GM21619 (cell line): ENCODE results near the gene ANKRD33B.
A peak's percentile ranks its signal among the peaks of the same experiment; 100 is the strongest.
"Not testable (repeated sequence)": the region's sequence is repeated elsewhere in the genome, so short reads cannot be mapped to it uniquely, and the experiment has no call there.

Source experiments
- ATAC-seq: cut with Tn5 transposase; IDR thresholded peaks from one replicate; pipeline ENCODE4 v1.9.1; 2021; ENCODE audit not compliant: unreplicated experiment

Gene ANKRD33B

GRCh38 chr5:10633271-10634049 lies 69.6 kb downstream of the ANKRD33B start:
- no peak for ATAC-seq

GRCh38 chr5:10634050-10634449 lies 70.2 kb downstream of the ANKRD33B start:
- no peak for ATAC-seq

DNA sequence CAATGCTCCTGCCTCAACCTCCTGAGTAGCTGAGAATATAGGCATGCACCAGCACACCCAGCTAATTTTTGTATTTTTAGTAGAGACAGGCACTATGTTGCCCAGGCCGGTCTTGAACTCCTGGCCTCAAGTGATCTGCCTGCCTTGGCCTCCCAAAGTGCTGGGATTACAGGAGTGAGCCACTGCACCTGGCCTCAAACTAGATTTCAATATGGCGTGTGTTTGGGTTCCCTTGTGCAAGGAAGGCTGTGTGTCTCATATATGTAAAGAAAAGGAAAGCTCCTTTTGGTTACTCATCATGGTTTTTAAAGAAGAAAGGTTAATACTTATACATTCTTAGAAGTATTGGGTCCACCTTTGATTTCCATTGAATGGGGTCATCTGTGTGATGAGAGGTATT lies 70.7 kb downstream of the ANKRD33B start:
- no peak for ATAC-seq

DNA sequence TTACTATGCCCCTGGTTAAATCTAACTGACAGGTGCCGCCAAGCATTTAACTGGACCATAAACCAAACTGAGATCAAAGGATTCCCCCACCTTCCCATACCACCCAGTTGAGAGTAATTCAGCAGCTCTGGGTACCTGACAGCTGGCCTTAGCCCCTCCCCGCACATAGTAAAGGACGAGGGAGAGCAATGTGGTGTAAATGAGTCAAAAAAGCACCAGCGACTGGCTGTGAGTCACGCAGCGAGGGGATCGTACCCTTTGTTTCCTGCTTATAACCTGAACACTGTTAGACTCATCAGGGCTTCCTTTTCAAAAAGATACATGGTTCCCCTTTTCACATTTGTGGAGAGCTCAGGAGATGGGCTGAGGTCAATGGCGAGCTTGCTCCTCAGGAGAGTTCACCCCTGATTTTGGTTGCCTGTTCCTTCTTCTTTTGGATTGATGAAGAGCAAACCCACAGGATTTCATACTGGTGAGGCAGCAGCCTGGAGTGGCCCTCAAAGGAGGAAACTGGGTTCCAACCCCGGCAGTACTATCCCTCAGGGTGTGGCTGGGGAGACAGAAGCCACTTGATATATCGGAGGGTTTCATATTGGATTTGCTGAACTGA lies 71.5 kb downstream of the ANKRD33B start:
- peak; percentile 59 for ATAC-seq

GRCh38 chr5:10635867-10636350 lies 72.0 kb downstream of the ANKRD33B start:
- ATAC-seq: no peak

DNA sequence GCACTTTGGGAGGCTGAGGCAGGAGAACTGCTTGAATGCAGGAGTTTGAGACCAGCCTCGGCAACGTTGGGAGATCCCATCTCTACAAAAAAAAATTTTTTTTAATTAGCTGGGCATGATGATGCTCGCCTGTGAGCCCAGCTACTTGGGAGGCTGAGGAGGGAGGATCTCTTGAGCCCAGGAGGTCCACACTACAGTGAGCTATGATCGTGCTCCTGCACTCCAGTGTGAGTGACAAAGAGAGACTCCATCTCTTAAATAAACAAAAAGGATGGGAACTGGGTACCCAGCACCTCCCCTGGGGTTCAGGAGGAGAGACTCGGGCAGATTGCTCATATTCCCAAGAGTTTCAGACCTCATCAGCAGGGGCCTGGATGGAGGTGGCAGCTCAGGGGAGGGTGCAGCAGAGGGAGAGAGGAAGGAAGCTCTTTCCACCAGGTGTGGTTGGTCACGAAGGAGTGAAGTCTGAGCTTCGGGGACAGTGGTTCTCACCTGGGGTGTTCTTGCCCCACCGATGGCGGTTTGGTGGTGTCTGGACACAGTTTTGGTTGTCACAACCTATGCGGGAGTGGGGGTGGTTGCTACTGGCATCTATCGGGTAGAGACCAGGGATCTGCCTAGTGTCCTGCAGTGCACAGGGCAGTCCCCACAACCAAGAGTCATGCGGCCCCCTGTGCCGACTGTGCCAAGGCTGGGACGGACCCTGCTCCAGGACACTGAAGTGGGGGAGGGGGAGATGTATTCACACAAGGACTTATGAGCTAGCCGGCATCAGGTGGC lies 72.7 kb downstream of the ANKRD33B start:
- no peak for ATAC-seq

DNA sequence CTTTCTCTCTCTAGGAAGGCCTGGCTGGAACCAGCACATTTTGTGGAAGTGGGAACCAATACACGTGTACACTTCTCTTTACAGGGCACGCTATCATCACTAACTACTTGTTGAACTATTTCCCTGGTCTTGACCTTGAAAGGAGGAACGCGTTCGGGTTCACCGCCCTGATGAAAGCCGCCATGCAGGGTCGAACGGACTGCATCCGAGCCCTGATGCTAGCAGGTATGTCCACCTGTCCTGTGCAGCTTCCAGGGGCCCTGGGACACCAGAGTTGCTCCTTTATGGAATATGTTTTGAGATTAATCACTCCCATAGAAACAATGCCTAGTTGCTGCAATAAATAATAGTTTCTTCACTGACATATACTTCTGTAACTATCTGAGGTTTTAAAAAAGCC lies 74.1 kb downstream of the ANKRD33B start:
- ATAC-seq: no peak

DNA sequence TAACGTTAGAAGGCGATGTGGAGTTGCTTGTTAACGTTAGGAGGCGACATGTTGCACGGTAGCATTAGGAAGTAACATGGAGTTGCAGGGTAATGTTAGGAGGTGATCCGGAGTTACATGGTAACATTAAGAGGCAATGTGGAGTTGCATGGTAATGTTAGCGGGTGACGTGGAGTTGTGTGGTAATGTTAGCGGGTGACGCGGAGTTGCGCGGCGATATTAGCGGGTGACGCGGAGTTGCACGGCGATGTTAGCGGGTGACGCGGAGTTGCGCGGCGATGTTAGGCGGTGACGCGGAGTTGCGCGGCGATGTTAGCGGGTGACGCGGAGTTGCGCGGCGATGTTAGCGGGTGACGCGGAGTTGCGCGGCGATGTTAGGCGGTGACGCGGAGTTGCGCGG lies 74.9 kb downstream of the ANKRD33B start:
- not testable (repeated sequence) for ATAC-seq

DNA sequence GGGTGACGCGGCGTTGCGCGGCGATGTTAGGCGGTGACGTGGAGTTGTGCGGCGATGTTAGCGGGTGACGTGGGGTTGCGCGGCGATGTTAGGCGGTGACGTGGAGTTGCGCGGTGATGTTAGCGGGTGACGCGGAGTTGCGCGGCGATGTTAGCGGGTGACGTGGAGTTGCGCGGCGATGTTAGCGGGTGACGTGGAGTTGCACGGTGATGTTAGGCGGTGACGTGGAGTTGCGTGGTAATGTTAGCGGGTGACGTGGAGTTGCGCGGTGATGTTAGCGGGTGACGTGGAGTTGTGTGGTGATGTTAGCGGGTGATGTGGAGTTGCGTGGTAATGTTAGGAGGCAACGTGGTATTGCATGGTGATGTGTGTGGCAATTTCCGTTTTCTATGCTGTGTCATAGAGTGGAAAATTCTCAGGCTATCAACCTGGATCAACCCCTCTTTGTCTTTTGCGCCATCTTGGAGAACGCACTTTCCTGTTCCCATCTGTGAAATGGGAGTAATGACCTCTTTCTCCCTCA lies 76.0 kb downstream of the ANKRD33B start:
- ATAC-seq: no peak

DNA sequence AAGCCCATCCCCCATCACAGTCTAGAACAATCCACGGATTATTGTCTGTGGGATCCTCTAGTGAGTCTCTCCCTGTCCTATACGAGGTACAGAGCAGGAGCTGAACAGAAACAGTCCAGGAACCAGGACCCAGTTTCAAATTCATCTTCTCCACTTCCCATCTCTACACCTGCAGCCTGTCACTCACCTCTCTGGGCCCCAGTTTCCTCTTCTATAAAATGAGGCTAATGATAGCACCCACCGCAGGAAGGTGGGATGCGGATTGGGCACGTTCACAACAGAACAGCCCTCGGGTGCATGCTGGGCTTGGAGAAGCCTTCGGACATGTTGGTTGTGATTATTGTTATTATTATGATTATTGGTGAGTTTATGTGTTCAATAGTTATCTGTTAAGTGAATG lies 78.5 kb downstream of the ANKRD33B start:
- no peak for ATAC-seq

DNA sequence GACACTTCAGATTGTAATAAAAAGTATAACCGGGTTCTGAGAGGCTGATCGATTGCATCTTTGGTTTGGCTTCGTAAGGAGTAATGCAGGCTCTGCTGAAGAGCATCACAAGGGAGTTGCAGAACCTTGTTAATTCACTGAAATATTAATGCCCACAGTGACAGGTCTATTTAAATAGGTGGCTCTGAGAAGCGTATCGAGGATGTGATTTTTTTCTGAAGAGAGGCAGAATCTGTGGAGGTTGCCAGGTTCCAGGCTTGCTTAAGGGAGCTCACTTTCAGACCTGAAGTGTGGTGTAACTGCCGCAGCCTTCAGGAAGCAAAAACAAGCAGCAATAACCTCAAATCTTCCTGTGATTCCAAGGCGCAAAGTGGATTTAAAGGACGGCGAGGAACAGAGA lies 80.3 kb downstream of the ANKRD33B start:
- no peak for ATAC-seq

DNA sequence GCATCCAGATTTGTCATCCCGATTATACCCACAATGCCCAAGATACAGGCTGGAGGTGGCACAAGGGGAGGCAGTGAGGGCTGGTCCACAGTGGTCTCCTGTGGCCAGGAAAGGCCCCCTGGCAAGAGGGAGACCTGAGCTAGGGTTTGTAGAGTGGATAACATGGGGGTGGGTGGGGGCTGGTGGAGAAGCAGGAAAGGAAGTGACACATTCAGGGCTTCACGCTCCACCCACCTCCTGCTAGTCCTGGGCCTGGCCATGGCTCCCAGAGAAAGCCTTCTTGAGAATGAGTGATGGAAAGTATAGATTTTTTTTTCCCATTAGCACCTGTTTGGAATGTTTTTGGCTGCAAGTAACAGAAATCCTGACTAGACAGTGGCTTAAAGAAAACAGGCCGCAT lies 81.3 kb downstream of the ANKRD33B start:
- ATAC-seq: no peak

GRCh38 chr5:10645671-10646070 lies 81.8 kb downstream of the ANKRD33B start:
- ATAC-seq: no peak

DNA sequence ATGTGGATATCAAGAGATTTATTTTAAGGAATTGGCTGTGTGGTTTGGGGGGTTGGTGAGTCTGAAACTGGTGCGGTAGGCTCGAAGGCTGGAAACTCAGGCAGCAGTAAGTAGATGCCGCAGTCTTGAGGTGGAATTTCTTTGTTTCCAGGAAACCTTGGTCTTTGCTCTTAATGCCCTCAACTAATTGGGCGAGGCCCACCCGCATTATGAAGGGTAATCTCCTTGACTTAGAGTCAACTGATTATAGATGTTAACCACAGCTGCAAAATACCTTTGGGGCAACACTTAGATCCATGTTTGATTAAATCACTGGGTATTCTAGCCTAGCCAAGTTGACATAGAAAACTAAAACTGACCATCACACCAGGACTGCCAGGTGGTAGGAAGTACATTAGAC lies 83.8 kb downstream of the ANKRD33B start:
- ATAC-seq: no peak

DNA sequence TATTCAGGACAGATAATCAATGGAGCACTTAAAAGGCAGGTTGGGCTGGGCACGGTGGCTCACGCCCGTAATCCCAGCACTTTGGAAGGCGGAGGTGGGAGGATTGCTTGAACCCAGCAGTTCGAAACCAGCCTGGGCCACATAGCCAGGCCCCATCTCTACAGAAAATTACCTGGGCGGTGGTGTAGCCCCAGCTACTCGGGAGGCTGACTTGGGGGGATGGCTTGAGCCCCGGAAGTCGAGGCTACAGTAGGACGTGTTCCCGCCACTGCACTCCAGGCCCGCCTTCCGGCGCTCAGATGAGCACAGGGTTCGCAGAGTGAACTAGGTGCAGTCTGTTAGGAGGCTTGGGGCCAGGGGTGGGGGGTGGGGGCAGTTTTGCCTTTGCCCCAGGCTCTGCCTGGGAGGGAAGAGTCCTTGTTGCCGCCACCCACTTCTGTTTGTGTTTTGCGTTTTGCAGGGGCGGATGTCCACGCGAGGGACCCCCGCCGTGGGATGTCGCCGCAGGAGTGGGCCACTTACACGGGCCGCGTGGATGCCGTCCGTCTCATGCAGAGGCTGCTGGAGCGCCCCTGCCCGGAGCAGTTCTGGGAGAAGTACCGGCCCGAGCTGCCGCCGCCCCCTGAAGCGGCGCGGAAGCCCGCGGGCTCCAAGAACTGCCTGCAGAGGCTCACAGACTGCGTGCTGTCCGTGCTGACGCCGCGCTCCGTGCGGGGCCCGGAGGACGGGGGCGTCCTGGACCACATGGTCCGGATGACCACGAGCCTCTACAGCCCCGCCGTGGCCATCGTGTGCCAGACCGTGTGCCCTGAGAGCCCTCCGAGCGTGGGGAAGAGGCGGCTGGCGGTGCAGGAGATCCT lies 85.2 kb downstream of the ANKRD33B start:
- no peak for ATAC-seq

- no peak for ATAC-seq
Observed at GRCh38 chr5:10649666-10650380, 86.0 kb downstream of the ANKRD33B start.

GRCh38 chr5:10652151-10652550 lies 88.3 kb downstream of the ANKRD33B start:
- no peak for ATAC-seq

DNA sequence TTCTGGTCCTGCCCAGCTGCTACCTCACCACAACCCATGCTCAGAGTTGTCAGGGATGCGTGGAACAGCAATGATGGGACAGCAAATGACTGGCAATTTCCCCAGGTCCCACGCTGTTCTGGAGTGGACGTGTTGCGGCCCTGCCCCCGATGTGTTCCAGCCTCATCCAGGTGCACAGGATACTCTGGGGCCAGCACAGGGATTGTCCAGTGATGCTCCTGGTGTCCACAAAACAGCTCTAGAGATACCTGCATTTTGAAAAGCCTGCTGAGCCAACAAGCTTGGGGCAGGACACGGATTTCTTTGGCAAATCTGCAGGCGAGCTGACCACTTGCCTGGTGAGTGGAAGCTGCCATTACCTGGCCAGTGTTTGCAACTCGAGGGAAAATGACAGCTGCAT lies 88.7 kb downstream of the ANKRD33B start:
- no peak for ATAC-seq

DNA sequence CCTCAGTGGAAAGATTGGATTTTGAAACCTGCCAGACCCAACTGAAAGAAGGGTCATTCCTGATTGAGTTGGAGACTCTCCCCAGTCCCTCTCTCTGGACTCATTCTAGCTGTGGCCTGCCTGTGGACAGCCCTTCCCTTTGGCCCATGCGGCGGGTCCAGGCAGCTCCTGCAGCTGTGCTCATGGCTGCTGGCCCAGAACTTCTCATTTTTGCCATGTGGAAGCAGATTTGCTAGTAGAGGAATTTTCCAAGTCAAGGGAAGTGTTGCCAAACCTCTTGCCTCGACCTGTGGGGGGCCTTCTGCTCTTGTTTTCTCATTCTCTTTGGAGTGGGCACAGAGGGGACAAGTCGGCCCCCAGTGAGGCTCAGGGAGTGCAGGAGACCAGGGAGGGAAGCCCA lies 89.2 kb downstream of the ANKRD33B start:
- no peak for ATAC-seq
